ENCODE results near the gene NPAS3.

DNA sequence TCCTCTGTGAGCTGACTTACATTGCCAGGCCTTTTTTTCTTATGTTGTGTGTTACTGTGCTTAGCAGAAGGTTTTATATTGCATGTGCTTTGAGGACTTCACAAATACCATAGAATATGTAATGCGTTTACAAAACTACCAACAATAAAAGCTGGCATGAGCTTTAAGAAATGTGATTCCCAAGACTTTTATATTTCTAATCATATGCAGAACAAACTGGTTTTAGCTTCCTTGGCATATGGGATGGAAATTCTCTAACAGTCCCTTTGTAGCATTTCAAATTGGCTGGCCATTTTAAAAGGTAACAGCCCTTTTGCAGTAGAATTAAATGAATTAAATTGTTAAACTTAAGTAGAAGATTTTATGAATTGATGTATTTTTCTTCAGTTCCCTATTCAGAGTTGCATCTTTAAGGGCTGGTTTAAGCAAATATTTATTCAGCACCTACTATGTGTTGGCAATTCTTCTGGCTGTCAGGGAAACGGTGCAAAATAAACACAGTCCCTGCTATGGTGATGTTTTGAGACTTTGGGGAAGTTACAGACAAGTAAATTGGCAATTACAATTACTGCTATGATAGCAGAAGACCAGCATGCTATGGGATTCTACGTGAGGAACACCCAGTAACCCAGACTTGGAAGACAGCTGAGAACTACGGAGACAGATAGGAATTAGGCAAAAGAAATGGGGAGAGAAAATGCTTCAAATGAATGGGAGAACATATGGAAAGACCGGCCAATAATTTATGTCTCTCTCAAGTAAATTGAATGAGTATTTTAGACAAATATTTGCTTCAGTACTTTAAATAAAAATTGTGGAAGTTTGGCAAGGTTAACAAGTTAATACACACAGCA lies 565.8 kb downstream of the NPAS3 start:
- TF ChIP-seq, protein P1, sequence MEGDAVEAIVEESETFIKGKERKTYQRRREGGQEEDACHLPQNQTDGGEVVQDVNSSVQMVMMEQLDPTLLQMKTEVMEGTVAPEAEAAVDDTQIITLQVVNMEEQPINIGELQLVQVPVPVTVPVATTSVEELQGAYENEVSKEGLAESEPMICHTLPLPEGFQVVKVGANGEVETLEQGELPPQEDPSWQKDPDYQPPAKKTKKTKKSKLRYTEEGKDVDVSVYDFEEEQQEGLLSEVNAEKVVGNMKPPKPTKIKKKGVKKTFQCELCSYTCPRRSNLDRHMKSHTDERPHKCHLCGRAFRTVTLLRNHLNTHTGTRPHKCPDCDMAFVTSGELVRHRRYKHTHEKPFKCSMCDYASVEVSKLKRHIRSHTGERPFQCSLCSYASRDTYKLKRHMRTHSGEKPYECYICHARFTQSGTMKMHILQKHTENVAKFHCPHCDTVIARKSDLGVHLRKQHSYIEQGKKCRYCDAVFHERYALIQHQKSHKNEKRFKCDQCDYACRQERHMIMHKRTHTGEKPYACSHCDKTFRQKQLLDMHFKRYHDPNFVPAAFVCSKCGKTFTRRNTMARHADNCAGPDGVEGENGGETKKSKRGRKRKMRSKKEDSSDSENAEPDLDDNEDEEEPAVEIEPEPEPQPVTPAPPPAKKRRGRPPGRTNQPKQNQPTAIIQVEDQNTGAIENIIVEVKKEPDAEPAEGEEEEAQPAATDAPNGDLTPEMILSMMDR (IDR thresholded peaks at IDR 0.05; ENCODE audit: extremely low read depth in 1 of 2, insufficient read depth in 1 of 2, low read depth in 1 of 2, low read length in 2 of 2) = no peak
- TF ChIP-seq EZH2 (IDR thresholded peaks at IDR 0.05; ENCODE audit: borderline replicate concordance, low read depth, low read length, severe bottlenecking) = no peak

All from endothelial cell of umbilical vein (primary cell).